ENCODE data around the gene FBLN1. TPM values are rescaled to one million over a fixed set of nuclear protein-coding genes. Genes with fewer than 3 reads are reported as not detected.

FBLN1 gene
- total and polyA plus RNA-seq, 9 of the 15 experiments (the other 6 are each of a cell fraction or from before 2014, with no cell fraction given): 0.66 TPM; not detected in 8

DNA sequence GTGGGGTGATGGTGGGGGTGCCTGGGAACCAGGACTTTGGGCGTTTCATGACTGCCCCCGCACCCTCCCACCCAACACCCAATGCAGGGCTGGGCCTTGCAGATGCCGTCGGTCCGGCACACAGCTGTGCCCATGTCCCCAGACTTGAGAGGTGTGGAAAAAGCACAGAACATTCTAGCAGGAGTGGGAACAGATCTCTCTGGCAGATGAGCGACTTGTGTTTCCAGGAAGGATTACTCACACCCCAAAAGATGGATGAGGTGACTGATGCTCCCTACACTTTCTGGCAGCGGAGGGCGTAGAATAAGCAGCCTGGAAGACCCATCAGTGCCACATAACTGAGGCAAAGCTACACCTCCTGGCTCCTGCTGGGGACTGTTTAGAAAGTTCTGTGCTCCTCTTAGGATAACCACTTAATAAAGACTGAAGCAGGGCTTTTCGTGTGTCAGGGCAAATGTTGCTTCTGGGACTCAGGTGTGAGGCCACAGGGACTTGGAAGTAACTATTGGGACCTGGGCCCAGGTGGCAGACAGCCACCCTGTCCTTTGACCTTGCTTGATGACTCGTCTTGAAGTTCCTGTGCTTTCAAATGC is 24.2 kb downstream of the FBLN1 start:
- Histone ChIP-seq H4K20me1 (replicated peaks; ENCODE audit: control insufficient read depth, insufficient read depth, low read length) (no peaks in the 10 kb centered on the region), H3K79me2 (ENCODE audit: control insufficient read depth, insufficient read depth, low read length) (no peaks in the 10 kb centered on the region), H3K4me2 (ENCODE audit: insufficient read depth, low read length) (no peak overlapping the region), H3K9ac (ENCODE audit: insufficient read depth in 1 of 2, low read depth in 2 of 2, low read length in 2 of 2) (no peak overlapping the region), H3K27ac (ENCODE audit: extremely low read depth, low read depth, low read length) (no peak overlapping the region), H3K27me3 (ENCODE audit: control insufficient read depth in 2 of 2, insufficient read depth in 2 of 2, low read length in 2 of 2) (peaks cover 16 to 62% of the 10 kb centered on the region in 2 experiments), H3K4me3 (no peak overlapping the region), H3K4me1 (replicated peaks in 1 of 2; ENCODE audit: control insufficient read depth in 2 of 2, insufficient read depth in 2 of 2, low read length in 2 of 2) (no peaks in the 10 kb centered on the region), H3K9me3 (replicated peaks; ENCODE audit: control insufficient read depth, insufficient read depth, low read depth, low read length) (no peaks in the 10 kb centered on the region), H2AFZ (ENCODE audit: low read depth, low read length) (no peak overlapping the region), H3K9me1 (ENCODE audit: control insufficient read depth, insufficient read depth, low read length) (no peaks in the 10 kb centered on the region), H3K36me3 (ENCODE audit: control insufficient read depth, insufficient read depth, low read length) (no peaks in the 10 kb centered on the region)
- ChIA-PET CTCF (ENCODE audit: low intra/inter-chr PET ratio) (no interaction called here), POLR2A (interaction anchor here (0.5 kb wide), 1 partner anchor 199 kb away, joined by 3 read pairs; no protein-coding TSS in a partner anchor)
- no peak for ATAC-seq
- FAIRE-seq: no peak
- intact Hi-C loops (cut with micrococcal nuclease): no loop called here
- 0% methylated on average over 5 of the region's 10 CpGs for WGBS (ENCODE audit: insufficient coverage, low coverage, missing lambda C conversion rate)
- no peak for DNase-seq (ENCODE audit: extremely low read depth in 1 of 4, low spot score in 3 of 4)
- in situ Hi-C loops (cut with MboI): no loop called here
- BruUV-seq (replicated peaks): no TSS peak
- TF ChIP-seq, protein P1, sequence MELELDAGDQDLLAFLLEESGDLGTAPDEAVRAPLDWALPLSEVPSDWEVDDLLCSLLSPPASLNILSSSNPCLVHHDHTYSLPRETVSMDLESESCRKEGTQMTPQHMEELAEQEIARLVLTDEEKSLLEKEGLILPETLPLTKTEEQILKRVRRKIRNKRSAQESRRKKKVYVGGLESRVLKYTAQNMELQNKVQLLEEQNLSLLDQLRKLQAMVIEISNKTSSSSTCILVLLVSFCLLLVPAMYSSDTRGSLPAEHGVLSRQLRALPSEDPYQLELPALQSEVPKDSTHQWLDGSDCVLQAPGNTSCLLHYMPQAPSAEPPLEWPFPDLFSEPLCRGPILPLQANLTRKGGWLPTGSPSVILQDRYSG (tag; conservative IDR thresholded peaks at IDR 0.05; ENCODE audit: low read depth): no peak
- TF ChIP-seq FOXP1 (CRISPR knock-in tag; IDR thresholded peaks at IDR 0.05) (no peak), SP1 (CRISPR knock-in tag; IDR thresholded peaks at IDR 0.05) (no peak), NR2F6 (CRISPR knock-in tag; IDR thresholded peaks at IDR 0.05) (no peak), DPF2 (IDR thresholded peaks at IDR 0.05) (no peak), ZNF75A (CRISPR knock-in tag; IDR thresholded peaks at IDR 0.05) (no peak), CAMTA2 (CRISPR knock-in tag; conservative IDR thresholded peaks at IDR 0.05) (no peak), SIN3B (IDR thresholded peaks at IDR 0.05; ENCODE audit: low read depth) (no peak), RBM17 (IDR thresholded peaks at IDR 0.05; ENCODE audit: borderline replicate concordance, low read depth, low read length) (no peak), CCAR2 (IDR thresholded peaks at IDR 0.05; ENCODE audit: low read depth, low read length) (no peak), SRSF1 (IDR thresholded peaks at IDR 0.05; ENCODE audit: low read depth, low read length) (no peak), THRAP3 (IDR thresholded peaks at IDR 0.05; ENCODE audit: borderline replicate concordance) (no peak), ETV1 (tag; conservative IDR thresholded peaks at IDR 0.05; ENCODE audit: low read depth) (no peak), POLR3A (IDR thresholded peaks at IDR 0.05; ENCODE audit: borderline replicate concordance, extremely low read depth, insufficient read depth, insufficient read length) (no peak), SRSF3 (IDR thresholded peaks at IDR 0.05; ENCODE audit: insufficient read depth, low read length) (no peak), TAF7 (tag; IDR thresholded peaks at IDR 0.05) (no peak), TSC22D4 (tag; IDR thresholded peaks at IDR 0.05) (no peak), ZNF695 (CRISPR knock-in tag; IDR thresholded peaks at IDR 0.05) (no peak)
- TF ChIP-seq, protein P2, sequence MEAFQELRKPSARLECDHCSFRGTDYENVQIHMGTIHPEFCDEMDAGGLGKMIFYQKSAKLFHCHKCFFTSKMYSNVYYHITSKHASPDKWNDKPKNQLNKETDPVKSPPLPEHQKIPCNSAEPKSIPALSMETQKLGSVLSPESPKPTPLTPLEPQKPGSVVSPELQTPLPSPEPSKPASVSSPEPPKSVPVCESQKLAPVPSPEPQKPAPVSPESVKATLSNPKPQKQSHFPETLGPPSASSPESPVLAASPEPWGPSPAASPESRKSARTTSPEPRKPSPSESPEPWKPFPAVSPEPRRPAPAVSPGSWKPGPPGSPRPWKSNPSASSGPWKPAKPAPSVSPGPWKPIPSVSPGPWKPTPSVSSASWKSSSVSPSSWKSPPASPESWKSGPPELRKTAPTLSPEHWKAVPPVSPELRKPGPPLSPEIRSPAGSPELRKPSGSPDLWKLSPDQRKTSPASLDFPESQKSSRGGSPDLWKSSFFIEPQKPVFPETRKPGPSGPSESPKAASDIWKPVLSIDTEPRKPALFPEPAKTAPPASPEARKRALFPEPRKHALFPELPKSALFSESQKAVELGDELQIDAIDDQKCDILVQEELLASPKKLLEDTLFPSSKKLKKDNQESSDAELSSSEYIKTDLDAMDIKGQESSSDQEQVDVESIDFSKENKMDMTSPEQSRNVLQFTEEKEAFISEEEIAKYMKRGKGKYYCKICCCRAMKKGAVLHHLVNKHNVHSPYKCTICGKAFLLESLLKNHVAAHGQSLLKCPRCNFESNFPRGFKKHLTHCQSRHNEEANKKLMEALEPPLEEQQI (IDR thresholded peaks at IDR 0.05): no peak

Data from K562 (cell line).